SU-DHL-6 (cell line): ENCODE results near the gene LRRC10B.

Experiments used
- CTCF ChIP-seq: fragments of 200-600 bp; sonication (generic); IDR thresholded peaks from one replicate; pipeline ENCODE4 v1.5.1; 2017; ENCODE audit warnings: antibody characterized with exemption, mild to moderate bottlenecking, low read length, moderate library complexity; ENCODE audit not compliant: insufficient read depth, poor library complexity, severe bottlenecking
- EZH2phosphoT487 ChIP-seq: fragments of 200-600 bp; sonication (generic), shearing (Covaris generic); conservative IDR thresholded peaks from 2 replicates; pipeline ENCODE4 v1.6.1; 2018; ENCODE audit warnings: mild to moderate bottlenecking, antibody characterized with exemption, low read length, moderate library complexity, mixed read lengths

DNA sequence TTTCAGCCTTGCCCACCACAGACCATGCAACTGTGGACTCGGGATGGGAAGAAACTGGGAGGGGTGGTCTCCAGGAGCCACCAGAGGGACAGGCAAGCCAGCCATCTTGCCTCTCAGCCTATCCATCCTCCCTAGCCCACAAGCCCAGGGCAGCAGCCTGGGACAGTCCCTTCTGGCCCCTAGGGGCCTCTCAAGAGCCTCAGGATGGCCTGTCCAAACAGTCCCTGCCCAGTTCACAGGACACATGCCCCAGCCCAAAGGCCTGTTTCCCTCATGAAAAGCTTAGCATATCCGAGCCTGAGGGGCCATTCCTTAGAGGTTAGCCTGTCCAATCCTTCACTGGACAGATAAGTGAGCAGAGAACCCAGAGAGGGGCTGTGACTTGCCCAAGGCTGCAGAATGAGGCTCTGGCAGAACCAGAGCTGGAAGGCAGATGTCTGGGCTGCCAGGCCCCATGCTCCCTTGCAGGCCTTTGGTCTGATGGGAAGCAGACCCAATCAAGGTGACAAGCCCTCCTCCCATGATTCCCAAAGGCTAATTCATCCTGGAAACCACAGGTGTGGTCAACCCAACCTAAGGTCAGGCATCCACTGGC is 28.2 kb downstream of the LRRC10B start:
- TF ChIP-seq CTCF (no peak), EZH2phosphoT487 (no peak)
